HCT116 (cell line): ENCODE results near the gene RAB4A. TPM values are rescaled to one million over a fixed set of nuclear protein-coding genes. Genes with fewer than 3 reads are reported as not detected.

ENCODE experiments used
- ATAC-seq: fragments of 200-7000 bp; cut with Tn5 transposase; 2 replicates; pipeline ENCODE4 v1.9.1; 2020; ENCODE audit warnings: mild to moderate bottlenecking, moderate library complexity
- BruUV-seq: library from RNA; stranded (reverse); fragments of 400-500 nt; replicated peaks from 2 replicates; lab custom pipeline; 2021; lab: Mats Ljungman, UMichigan
- CTCF ChIA-PET: fragments of 300-600 bp; sonication (Branson Sonifier 250); formaldehyde crosslinking; loops from one replicate; lab custom pipeline; 2021; ENCODE audit warnings: antibody characterized with exemption; lab: Charles Lee
- POLR2A ChIA-PET: fragments of 300-600, 350-600 bp; sonication (Branson Sonifier 250); formaldehyde crosslinking; loops from one replicate; lab custom pipeline; 2021; ENCODE audit warnings: antibody characterized with exemption; lab: Charles Lee
- RAD21 ChIA-PET, 2 experiments: fragments of 300-600 bp; sonication (Branson Sonifier 250); formaldehyde crosslinking; loops; one replicate each; lab custom pipeline; 2023; ENCODE audit warnings: low total read pairs in 2 of 2; ENCODE audit not compliant: uncharacterized antibody in 2 of 2, unreplicated experiment in 2 of 2, low non-redundant PET in 1 of 2; lab: Charles Lee
- DNase-seq: peaks from one replicate; pipeline ENCODE4 v3.0.0-alpha.2; 2010; ENCODE audit warnings: low read depth, low spot score
- H2AFZ ChIP-seq: fragments of 200-600 bp; shearing (Covaris generic), sonication (generic); 2 replicates; pipeline ENCODE4 v1.6.1; 2017; ENCODE audit warnings: low read depth, mixed run types, mixed read lengths, antibody characterized with exemption, low read length; ENCODE audit not compliant: poor library complexity, severe bottlenecking
- H3K27ac ChIP-seq: 2 replicates; pipeline ENCODE4 v1.5.1; 2012; ENCODE audit warnings: low read depth, low read length
- H3K27me3 ChIP-seq: fragments of 200-600 bp; sonication (generic); 2 replicates; pipeline ENCODE4 v1.6.1; 2016; ENCODE audit warnings: mixed run types, low read length, mixed read lengths; ENCODE audit not compliant: insufficient read depth
- H3K36me3 ChIP-seq, 2 experiments: fragments of 200-500 bp in 1 of 2; fragments of 200-600 bp in 1 of 2; sonication (Bioruptor generic) in 1 of 2; sonication (generic) in 1 of 2; 2 replicates each; pipeline versions ENCODE4 v1.5.1 to v1.6.1; 2014 to 2016; ENCODE audit warnings: low read length in 2 of 2, inconsistent platforms in 1 of 2, mixed read lengths in 1 of 2, mixed run types in 1 of 2; ENCODE audit not compliant: insufficient read depth in 2 of 2, control insufficient read depth in 1 of 2
- H3K4me1 ChIP-seq, 2 experiments: fragments of 200-600 bp in 1 of 2; sonication (generic) in 1 of 2; 2 replicates each; pipeline versions ENCODE4 v1.5.1 to v1.6.1; 2012 to 2017; ENCODE audit warnings: low read length in 2 of 2, inconsistent platforms in 1 of 2, mild to moderate bottlenecking in 1 of 2, mixed read lengths in 1 of 2, mixed run types in 1 of 2, moderate library complexity in 1 of 2; ENCODE audit not compliant: insufficient read depth in 2 of 2, control insufficient read depth in 1 of 2
- H3K4me2 ChIP-seq: fragments of 200-600 bp; sonication (generic); 2 replicates; pipeline ENCODE4 v1.6.1; 2017; ENCODE audit warnings: mixed run types, low read length, mixed read lengths
- H3K4me3 ChIP-seq, 2 experiments: fragments of 200-600 bp in 1 of 2; sonication (generic) in 1 of 2; replicated peaks in 1 of 2; 2 replicates each; pipeline ENCODE4 v1.5.1; 2011 to 2016; ENCODE audit warnings: low read length in 2 of 2, control low read depth in 1 of 2, low read depth in 1 of 2, mild to moderate bottlenecking in 1 of 2, mixed read lengths in 1 of 2, mixed run types in 1 of 2
- H3K79me2 ChIP-seq: fragments of 200-600 bp; sonication (generic); 2 replicates; pipeline ENCODE4 v1.6.1; 2017; ENCODE audit warnings: mild to moderate bottlenecking, mixed run types, low read length, moderate library complexity, mixed read lengths; ENCODE audit not compliant: insufficient read depth
- H3K9ac ChIP-seq: fragments of 200-600 bp; sonication (generic); 2 replicates; pipeline ENCODE4 v1.6.1; 2016; ENCODE audit warnings: low read length, mixed read lengths
- H3K9me2 ChIP-seq: fragments of 200-600 bp; sonication (generic), shearing (Covaris generic); 2 replicates; pipeline ENCODE4 v1.6.1; 2017; ENCODE audit warnings: mixed run types, mild to moderate bottlenecking, moderate library complexity; ENCODE audit not compliant: insufficient read depth
- H3K9me3 ChIP-seq, 2 experiments: fragments of 200-500 bp in 1 of 2; fragments of 200-600 bp in 1 of 2; sonication (Bioruptor generic) in 1 of 2; sonication (generic) in 1 of 2; 2 replicates each; pipeline ENCODE4 v1.6.1; 2014 to 2017; ENCODE audit warnings: low read length in 2 of 2, mixed read lengths in 2 of 2, inconsistent platforms in 1 of 2, low read depth in 1 of 2, mild to moderate bottlenecking in 1 of 2, mixed run types in 1 of 2, moderate library complexity in 1 of 2; ENCODE audit not compliant: control insufficient read depth in 1 of 2, insufficient read depth in 1 of 2
- H4K20me1 ChIP-seq: fragments of 200-600 bp; sonication (generic), shearing (Covaris generic); 2 replicates; pipeline ENCODE4 v1.6.1; 2017; ENCODE audit warnings: mixed run types, mild to moderate bottlenecking, moderate library complexity; ENCODE audit not compliant: insufficient read depth
- ATF3 ChIP-seq: IDR thresholded peaks from 2 replicates; pipeline ENCODE4 v1.6.1; 2012
- CBX3 ChIP-seq: IDR thresholded peaks from 2 replicates; pipeline ENCODE4 v1.6.1; 2012; ENCODE audit warnings: low read depth
- CEBPB ChIP-seq: IDR thresholded peaks from 2 replicates; pipeline ENCODE4 v1.6.1; 2012; ENCODE audit warnings: low read depth
- CTCF ChIP-seq, 3 experiments: fragments of 200-600 bp in 1 of 3; sonication (generic) in 1 of 3; IDR thresholded peaks in 2 of 3; conservative IDR thresholded peaks in 1 of 3; 2 replicates each; pipeline ENCODE4 v1.5.1; 2012 to 2017; ENCODE audit warnings: low read depth in 2 of 3, low read length in 2 of 3, antibody characterized with exemption in 1 of 3, borderline replicate concordance in 1 of 3, control low read depth in 1 of 3, mild to moderate bottlenecking in 1 of 3, mixed read lengths in 1 of 3, mixed run types in 1 of 3, moderate library complexity in 1 of 3; ENCODE audit not compliant: insufficient read depth in 1 of 3
- EGR1 ChIP-seq: IDR thresholded peaks from 2 replicates; pipeline ENCODE4 v1.6.1; 2012; ENCODE audit warnings: low read depth
- FOSL1 ChIP-seq: IDR thresholded peaks from 2 replicates; pipeline ENCODE4 v1.6.1; 2012; ENCODE audit warnings: low read depth
- JUND ChIP-seq: IDR thresholded peaks from 2 replicates; pipeline ENCODE4 v1.6.1; 2012
- MAX ChIP-seq: IDR thresholded peaks from 2 replicates; pipeline ENCODE4 v1.6.1; 2012
- POLR2A ChIP-seq: IDR thresholded peaks from 2 replicates; pipeline ENCODE4 v1.7.0; 2011; ENCODE audit warnings: borderline replicate concordance; ENCODE audit not compliant: insufficient read depth, insufficient read length; ENCODE audit errors: extremely low read depth
- POLR2AphosphoS5 ChIP-seq: IDR thresholded peaks from 2 replicates; pipeline ENCODE4 v1.6.1; 2011; ENCODE audit warnings: mild to moderate bottlenecking, low read depth, low read length, moderate library complexity
- RAD21 ChIP-seq: IDR thresholded peaks from 2 replicates; pipeline ENCODE4 v1.6.1; 2012; ENCODE audit warnings: low read depth, mild to moderate bottlenecking
- YY1 ChIP-seq: IDR thresholded peaks from 2 replicates; pipeline ENCODE4 v1.6.1; 2011; ENCODE audit warnings: low read length, low read depth, moderate library complexity, mild to moderate bottlenecking; ENCODE audit not compliant: insufficient replicate concordance; ENCODE audit errors: extremely low read depth
- ZFX ChIP-seq: fragments of 450-650 bp; IDR thresholded peaks from 2 replicates; pipeline ENCODE4 v1.6.1; 2017
- ZNF274 ChIP-seq: fragments of 200-500 bp; sonication (Bioruptor generic); IDR thresholded peaks from 2 replicates; pipeline ENCODE4 v1.6.1; 2014; ENCODE audit warnings: mild to moderate bottlenecking, low read depth, low read length, inconsistent platforms
- intact Hi-C: fragments of 100-400 bp; cut with micrococcal nuclease; formaldehyde crosslinking; loops from 2 replicates; pipeline ENCODE4 v1.10.0; 2022
- total RNA-seq: library from RNA; stranded (reverse); gene quantifications from one replicate; pipeline ENCODE4 v1.2.1, GENCODE V29; 2021; ENCODE audit not compliant: unreplicated experiment

The RAB4A gene
- total RNA-seq, 1 experiment from 2014 or later = 101 TPM

- Histone ChIP-seq H2AFZ (no peak overlapping the region), H3K4me2 (no peak overlapping the region), H3K9me3 (no peaks in the 10 kb centered on the region), H3K36me3 (no peaks in the 10 kb centered on the region), H3K27ac (no peak overlapping the region), H3K27me3 (no peaks in the 10 kb centered on the region)
- POLR2A ChIA-PET = no interaction called here
- TF ChIP-seq ZFX = no peak
- TF ChIP-seq CBX3 = no peak
- no peak for TF ChIP-seq CEBPB
- no peak for TF ChIP-seq MAX
- TF ChIP-seq YY1 = no peak
- no peak for TF ChIP-seq ATF3
- TF ChIP-seq POLR2AphosphoS5 = no peak
- TF ChIP-seq, all 23 proteins: peak for 0
- no TSS peak for BruUV-seq
- Histone ChIP-seq H4K20me1 (no peaks in the 10 kb centered on the region), H3K79me2 (peaks cover 6% of the 10 kb centered on the region), H3K4me3 (no peak overlapping the region), H3K9me2 (no peaks in the 10 kb centered on the region), H3K4me1 (peaks cover 0 to 14% of the 10 kb centered on the region in 2 experiments; a peak in 2 of 4 replicates), H3K9ac (no peak overlapping the region)
- intact Hi-C loops = no loop called here
- DNase-seq (no peak), ATAC-seq (no peak)
- CTCF ChIA-PET = no interaction called here
- RAD21 ChIA-PET = no interaction called here
Measured at GRCh38 chr1:229266832-229267500, 3.9 kb upstream of the RAB4A start.

- POLR2A ChIA-PET = no interaction called here
- H4K20me1 ChIP-seq = no peaks in the 10 kb centered on the region
- H3K27me3 ChIP-seq = no peaks in the 10 kb centered on the region
- TF ChIP-seq RAD21 (no peak), ZNF274 (no peak), JUND (no peak), POLR2A (no peak), MAX (no peak), ZFX (no peak), CEBPB (no peak), EGR1 (no peak), YY1 (no peak), CTCF (IDR thresholded peaks at IDR 0.05 in 2 of 3, conservative IDR thresholded peaks at IDR 0.05 in 1 of 3; ENCODE audit: borderline replicate concordance in 1 of 3, insufficient read depth in 1 of 3, low read depth in 2 of 3, low read length in 2 of 3) (no peak), FOSL1 (no peak), POLR2AphosphoS5 (no peak), ATF3 (no peak)
- no TSS peak for BruUV-seq
- H3K4me2 ChIP-seq = no peak overlapping the region
- no peaks in the 10 kb centered on the region for H3K9me2 ChIP-seq
- no peaks in the 10 kb centered on the region for H3K9me3 ChIP-seq
- CTCF ChIA-PET = no interaction called here
- H3K4me1 ChIP-seq = peaks cover 9 to 23% of the 10 kb centered on the region in 2 experiments
- no peak overlapping the region for H3K4me3 ChIP-seq
- DNase-seq (no peak), ATAC-seq (no peak)
- intact Hi-C loops = no loop called here
- H3K9ac ChIP-seq = no peak overlapping the region
- peaks cover 21% of the 10 kb centered on the region for H3K79me2 ChIP-seq
- no peaks in the 10 kb centered on the region for H3K36me3 ChIP-seq
- H3K27ac ChIP-seq = no peak overlapping the region
- RAD21 ChIA-PET = no interaction called here
- no peak overlapping the region for H2AFZ ChIP-seq
Measured at GRCh38 chr1:229268505-229268904, 2.4 kb upstream of the RAB4A start.
